ENCODE measurements around the gene LMNTD1.

LMNTD1 gene

DNA sequence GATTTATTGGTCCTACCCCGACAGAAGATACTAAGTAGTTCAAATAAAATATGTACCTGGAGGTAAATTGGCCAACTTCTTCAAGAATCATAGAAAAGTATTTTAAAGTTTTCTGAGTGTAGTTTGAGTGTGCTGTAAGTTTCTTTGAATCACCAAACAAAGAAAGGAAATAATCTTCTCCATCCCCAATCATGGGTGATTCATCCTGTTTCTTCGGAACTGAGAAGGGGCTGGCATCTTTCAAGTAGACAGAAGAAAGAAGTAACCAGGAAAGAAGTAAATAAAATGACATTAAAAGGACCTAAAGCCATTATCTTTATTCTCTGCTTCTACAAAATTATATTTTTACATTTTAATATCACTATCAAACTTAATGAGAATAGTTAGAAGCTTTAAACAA is 6.8 kb downstream of the LMNTD1 start:
- TF ChIP-seq YY1 (IDR thresholded peaks at IDR 0.05; ENCODE audit: low read depth): no peak
- TF ChIP-seq EGR1 (IDR thresholded peaks at IDR 0.05): no peak
- no peak for TF ChIP-seq MAX (IDR thresholded peaks at IDR 0.05)

- TF ChIP-seq EP300 (IDR thresholded peaks at IDR 0.05; ENCODE audit: borderline replicate concordance) (no peak), MAX (IDR thresholded peaks at IDR 0.05) (no peak), RAD21 (IDR thresholded peaks at IDR 0.05; ENCODE audit: low read depth) (no peak), TAF1 (IDR thresholded peaks at IDR 0.05; ENCODE audit: low read depth) (no peak), CREB1 (IDR thresholded peaks at IDR 0.05; ENCODE audit: low read depth) (no peak), CEBPB (IDR thresholded peaks at IDR 0.05) (no peak), REST (IDR thresholded peaks at IDR 0.05; ENCODE audit: low read depth) (no peak), NFIC (IDR thresholded peaks at IDR 0.05) (no peak), EGR1 (IDR thresholded peaks at IDR 0.05) (no peak), TEAD4 (IDR thresholded peaks at IDR 0.05) (no peak), YY1 (IDR thresholded peaks at IDR 0.05; ENCODE audit: low read depth) (no peak), ZBTB7A (IDR thresholded peaks at IDR 0.05; ENCODE audit: low read depth) (no peak), TCF12 (IDR thresholded peaks at IDR 0.05; ENCODE audit: low read depth) (no peak), FOXM1 (IDR thresholded peaks at IDR 0.05; ENCODE audit: borderline replicate concordance, low read depth) (no peak)
- TF ChIP-seq, protein P1, sequence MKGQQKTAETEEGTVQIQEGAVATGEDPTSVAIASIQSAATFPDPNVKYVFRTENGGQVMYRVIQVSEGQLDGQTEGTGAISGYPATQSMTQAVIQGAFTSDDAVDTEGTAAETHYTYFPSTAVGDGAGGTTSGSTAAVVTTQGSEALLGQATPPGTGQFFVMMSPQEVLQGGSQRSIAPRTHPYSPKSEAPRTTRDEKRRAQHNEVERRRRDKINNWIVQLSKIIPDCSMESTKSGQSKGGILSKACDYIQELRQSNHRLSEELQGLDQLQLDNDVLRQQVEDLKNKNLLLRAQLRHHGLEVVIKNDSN (IDR thresholded peaks at IDR 0.05): no peak
These were observed 19.9 kb downstream of the LMNTD1 start for GRCh38 chr12:25533150-25533549.

DNA sequence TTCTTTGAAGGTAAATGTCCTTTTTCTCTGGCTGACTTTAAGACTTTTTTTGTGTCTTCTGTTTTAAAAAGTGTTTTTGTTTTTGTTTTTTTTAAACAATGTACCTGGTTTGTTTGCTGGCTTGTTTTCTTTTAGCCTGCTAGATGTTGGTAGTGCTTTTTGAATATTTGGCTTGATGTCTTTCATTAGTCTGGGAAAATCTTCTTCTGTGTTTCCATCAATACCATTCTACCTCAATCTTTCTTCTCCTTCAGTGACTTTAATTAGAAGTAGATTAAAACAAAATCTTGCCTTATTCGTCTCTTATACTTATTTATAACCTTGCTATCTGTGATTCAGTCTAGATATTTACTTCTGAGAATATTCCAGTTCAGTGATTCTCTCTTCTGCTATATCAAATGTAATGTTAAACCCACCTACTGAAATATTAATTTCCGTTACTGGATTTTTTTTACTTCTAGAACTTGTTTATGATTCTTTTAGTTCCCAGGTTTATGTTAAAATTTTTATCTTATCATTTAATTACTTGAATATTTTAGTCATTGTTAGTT is 21.5 kb downstream of the LMNTD1 start:
- TF ChIP-seq TCF12 (IDR thresholded peaks at IDR 0.05; ENCODE audit: low read depth) (no peak), RAD21 (IDR thresholded peaks at IDR 0.05; ENCODE audit: low read depth) (no peak), EP300 (IDR thresholded peaks at IDR 0.05; ENCODE audit: borderline replicate concordance) (no peak), YY1 (IDR thresholded peaks at IDR 0.05; ENCODE audit: low read depth) (no peak), REST (IDR thresholded peaks at IDR 0.05; ENCODE audit: low read depth) (no peak), FOXM1 (IDR thresholded peaks at IDR 0.05; ENCODE audit: borderline replicate concordance, low read depth) (no peak), TEAD4 (IDR thresholded peaks at IDR 0.05) (no peak), NFIC (IDR thresholded peaks at IDR 0.05) (no peak), CEBPB (IDR thresholded peaks at IDR 0.05) (no peak), MAX (IDR thresholded peaks at IDR 0.05) (no peak), ZBTB7A (IDR thresholded peaks at IDR 0.05; ENCODE audit: low read depth) (no peak), TAF1 (IDR thresholded peaks at IDR 0.05; ENCODE audit: low read depth) (no peak)
- TF ChIP-seq, protein P1 (IDR thresholded peaks at IDR 0.05): no peak

- TF ChIP-seq CREB1 (IDR thresholded peaks at IDR 0.05; ENCODE audit: low read depth): no peak
- no peak for TF ChIP-seq TAF1 (IDR thresholded peaks at IDR 0.05; ENCODE audit: low read depth)
- no peak for TF ChIP-seq EP300 (IDR thresholded peaks at IDR 0.05; ENCODE audit: borderline replicate concordance)
- TF ChIP-seq TEAD4 (IDR thresholded peaks at IDR 0.05): no peak
- no peak for TF ChIP-seq FOXM1 (IDR thresholded peaks at IDR 0.05; ENCODE audit: borderline replicate concordance, low read depth)
These were observed 23.3 kb downstream of the LMNTD1 start for GRCh38 chr12:25529738-25530137.

- TF ChIP-seq ZBTB7A (IDR thresholded peaks at IDR 0.05; ENCODE audit: low read depth) (no peak), MAX (IDR thresholded peaks at IDR 0.05) (no peak), TEAD4 (IDR thresholded peaks at IDR 0.05) (no peak), FOXM1 (IDR thresholded peaks at IDR 0.05; ENCODE audit: borderline replicate concordance, low read depth) (no peak), CEBPB (IDR thresholded peaks at IDR 0.05) (no peak), RAD21 (IDR thresholded peaks at IDR 0.05; ENCODE audit: low read depth) (no peak)
These were observed 26.3 kb downstream of the LMNTD1 start for GRCh38 chr12:25526778-25527177.

DNA sequence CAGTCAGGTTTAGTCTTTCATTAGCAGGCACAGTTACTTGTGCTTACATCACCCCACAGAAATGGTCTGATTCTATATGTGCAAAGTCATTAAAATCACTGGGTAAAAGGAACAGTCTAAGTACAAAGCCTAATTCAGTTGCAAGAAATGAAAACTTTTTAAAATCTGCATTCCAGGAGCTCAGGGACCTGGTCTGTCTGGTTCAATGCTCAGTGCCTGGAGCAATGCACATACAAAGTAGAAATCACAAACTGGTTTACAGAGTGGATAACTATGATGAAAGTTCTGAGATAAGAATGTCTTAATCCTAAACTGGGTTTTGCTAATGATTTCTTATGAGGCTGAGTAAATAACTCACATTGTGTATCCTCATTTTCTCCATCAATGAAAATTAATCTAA is 28.7 kb downstream of the LMNTD1 start:
- TF ChIP-seq RAD21 (IDR thresholded peaks at IDR 0.05; ENCODE audit: low read depth) (no peak), MAX (IDR thresholded peaks at IDR 0.05) (no peak), YY1 (IDR thresholded peaks at IDR 0.05; ENCODE audit: low read depth) (no peak), EGR1 (IDR thresholded peaks at IDR 0.05) (no peak), EP300 (IDR thresholded peaks at IDR 0.05; ENCODE audit: borderline replicate concordance) (no peak), TEAD4 (IDR thresholded peaks at IDR 0.05) (no peak), CREB1 (IDR thresholded peaks at IDR 0.05; ENCODE audit: low read depth) (no peak), CEBPB (IDR thresholded peaks at IDR 0.05) (no peak), FOXM1 (IDR thresholded peaks at IDR 0.05; ENCODE audit: borderline replicate concordance, low read depth) (no peak), TCF12 (IDR thresholded peaks at IDR 0.05; ENCODE audit: low read depth) (no peak)
